ENCODE data around the gene CDC42BPB. TPM values are rescaled to one million over a fixed set of nuclear protein-coding genes. Genes with fewer than 3 reads are reported as not detected.

CDC42BPB gene
- total and polyA plus RNA-seq, 11 donors, result 31.1 to 124 (median 68.9) TPM

GRCh38 chr14:102923201-102923924, 134.0 kb downstream of the CDC42BPB start:
- intact Hi-C loops (cut with DNase I), result loop anchor here in 1 of 10 donors (10.0 kb wide), 1 partner anchor 149 kb away; the partner anchor contains the start of gene TRAF3
- Histone ChIP-seq H3K27me3 (peaks cover 19 to 66% (median 42%) of the 10 kb centered on the region in 9 donors), H3K4me1 (peaks cover 0 to 22% (median 8%) of the 10 kb centered on the region in 12 donors), H3K36me3 (no peaks in the 10 kb centered on the region), H3K9me3 (no peaks in the 10 kb centered on the region), H3K4me3 (peak overlapping the region in 8 of 12 donors; percentile 12 to 36 (median 18)), H3K27ac (no peak overlapping the region)
- 5 to 7% (median 6%) methylated on average over 43 to 53 of the region's 53 CpGs for WGBS, 4 donors
- TF ChIP-seq CTCF (IDR thresholded peaks at IDR 0.05) (no peak), POLR2A (IDR thresholded peaks at IDR 0.05) (no peak)
- no peak for ATAC-seq
- no peak for DNase-seq

GRCh38 chr14:102922490-102923200, 134.7 kb downstream of the CDC42BPB start, which contains the start of gene AMN:
Gene AMN, plus strand, starts transcription at chr14:102922663. Its CDS starts 26 bp downstream, at chr14:102922689.
- Histone ChIP-seq H3K4me1 (peaks cover 0 to 15% (median 4%) of the 10 kb centered on the region in 12 donors), H3K27ac (no peak within 1 kb of the TSS), H3K27me3 (peaks cover 19 to 59% (median 34%) of the 10 kb centered on the region in 9 donors), H3K9me3 (no peaks in the 10 kb centered on the region), H3K36me3 (no peaks in the 10 kb centered on the region), H3K4me3 (peak within 1 kb of the TSS in 8 of 12 donors; percentile 12 to 36 (median 18))
- TF ChIP-seq CTCF (IDR thresholded peaks at IDR 0.05) (no peak), POLR2A (IDR thresholded peaks at IDR 0.05) (no peak)
- intact Hi-C loops (cut with DNase I), result loop anchor here in 1 of 10 donors (10.0 kb wide), 1 partner anchor 148 kb away; the partner anchor contains the start of gene TRAF3
- ATAC-seq (no peak), DNase-seq (peak in 2 of 5 donors; percentile 10 to 21)
- 8 to 20% (median 11%) methylated on average over 15 to 56 of the region's 56 CpGs for WGBS, 4 donors

- no peaks in the 10 kb centered on the region for H3K36me3 ChIP-seq
- H3K4me1 ChIP-seq, result peaks cover 0 to 15% (median 4%) of the 10 kb centered on the region in 12 donors
- H3K9me3 ChIP-seq, result no peaks in the 10 kb centered on the region
- ATAC-seq, result no peak
- peaks cover 19 to 42% (median 31%) of the 10 kb centered on the region in 9 donors for H3K27me3 ChIP-seq
- DNase-seq, result no peak
- H3K4me3 ChIP-seq, result no peak overlapping the region
- 95 to 99% (median 98%) methylated on average over 1 of the region's 1 CpG for WGBS, 4 donors
- TF ChIP-seq POLR2A (IDR thresholded peaks at IDR 0.05) (no peak), CTCF (IDR thresholded peaks at IDR 0.05) (no peak)
- intact Hi-C loops (cut with DNase I), result loop anchor here in 1 of 10 donors (10.0 kb wide), 1 partner anchor 146 kb away; the partner anchor contains the start of gene TRAF3
- H3K27ac ChIP-seq, result no peak overlapping the region
Measured at GRCh38 chr14:102920998-102921304, 136.4 kb downstream of the CDC42BPB start.
